T-helper 1 cell treated with Interleukin-12 subunit alpha and Interleukin-12 subunit beta and Interleukin-4 antibody, amounts not matched to agents 30 ng/mL and 1 ng/mL, for 36 hours (primary cell): ENCODE measurements around the gene MTX3. TPM values are rescaled to one million over a fixed set of nuclear protein-coding genes. Genes with fewer than 3 reads are reported as not detected.

Experiments
- intact Hi-C: fragments of 100-400 bp; cut with micrococcal nuclease; formaldehyde crosslinking; loops from one replicate; pipeline ENCODE4 v1.15.1; 2024
- total RNA-seq: library from RNA; stranded (reverse); gene quantifications from 2 replicates; pipeline ENCODE4 v1.2.3, GENCODE V29; 2022

Gene MTX3
- total RNA-seq, 1 donor from 2014 or later: 22.5 TPM

GRCh38 chr5:79936646-79937216 is 54.3 kb downstream of the MTX3 start:
- intact Hi-C loops: no loop called here

GRCh38 chr5:79936002-79936645 is 54.9 kb downstream of the MTX3 start:
- intact Hi-C loops: no loop called here

GRCh38 chr5:79934681-79935080 is 56.4 kb downstream of the MTX3 start:
- intact Hi-C loops: no loop called here

GRCh38 chr5:79932510-79933504 is 58.3 kb downstream of the MTX3 start:
- intact Hi-C loops: no loop called here

- intact Hi-C loops: no loop called here
Observed at GRCh38 chr5:79931866-79932265, 59.2 kb downstream of the MTX3 start.

GRCh38 chr5:79931409-79931808 is 59.7 kb downstream of the MTX3 start:
- intact Hi-C loops: no loop called here

DNA sequence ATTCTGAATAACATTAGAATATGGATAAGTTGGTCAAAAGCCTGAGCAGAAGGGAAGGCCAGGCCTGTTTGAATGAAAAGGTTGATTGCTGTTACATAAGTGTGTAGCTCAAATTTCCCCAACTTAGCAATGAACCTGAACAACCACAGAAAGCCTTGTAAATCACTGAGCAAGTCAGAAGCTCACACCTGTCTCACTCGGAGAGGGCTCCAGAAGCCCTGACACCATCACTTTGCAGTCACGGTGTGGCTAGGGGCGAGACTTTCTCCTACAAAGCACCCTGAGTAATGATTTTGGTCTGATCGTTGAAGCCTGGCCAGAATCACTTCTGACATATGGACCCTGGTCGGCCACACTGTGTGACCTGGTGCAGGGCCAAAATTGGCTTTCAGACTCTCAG is 62.0 kb downstream of the MTX3 start:
- intact Hi-C loops: loop anchor here (5.0 kb wide), 2 partner anchors 63 to 103 kb away; partner anchors contain the start of gene MTX3

Other genes with a start within 250 kb of the MTX3 start
- 0.73 and 1.1 TPM in 2 replicates for gene THBS4, start 44.1 kb upstream of the MTX3 start, total RNA-seq